HEK293T (cell line): ENCODE measurements around the gene OTUD3.

Experiments used
- CTCF ChIA-PET: fragments of 350-600 bp; formaldehyde crosslinking; extraction: SDS; loops from one replicate; lab custom pipeline; 2021; ENCODE audit warnings: antibody characterized with exemption, inconsistent platforms; lab: Yijun Ruan, JAX
- POLR2A ChIA-PET: fragments of 350-600 bp; formaldehyde crosslinking; extraction: SDS; loops from one replicate; lab custom pipeline; 2020; ENCODE audit warnings: antibody characterized with exemption, inconsistent platforms; lab: Yijun Ruan, JAX
- DNase-seq: peaks from one replicate; pipeline ENCODE4 v3.0.0; 2012; ENCODE audit warnings: mixed read lengths; ENCODE audit errors: extremely low spot score
- ARNT ChIP-seq: fragments of 450-650 bp; IDR thresholded peaks from 2 replicates; pipeline ENCODE4 v1.6.1; 2017; ENCODE audit warnings: mild to moderate bottlenecking
- BHLHE40 ChIP-seq: fragments of 450-650 bp; IDR thresholded peaks from 2 replicates; pipeline ENCODE4 v1.6.1; 2016; ENCODE audit warnings: mild to moderate bottlenecking, moderate library complexity, borderline replicate concordance
- CTBP1 ChIP-seq: fragments of 450-650 bp; IDR thresholded peaks from 2 replicates; pipeline ENCODE4 v1.6.1; 2016; ENCODE audit warnings: borderline replicate concordance
- ELF4 ChIP-seq: fragments of 450-650 bp; IDR thresholded peaks from 2 replicates; pipeline ENCODE4 v1.6.1; 2017; ENCODE audit warnings: antibody characterized with exemption
- FOXA1 ChIP-seq: fragments of 450-650 bp; IDR thresholded peaks from 2 replicates; pipeline ENCODE4 v1.6.1; 2016; ENCODE audit warnings: mild to moderate bottlenecking
- FOXK2 ChIP-seq: fragments of 450-650 bp; IDR thresholded peaks from 2 replicates; pipeline ENCODE4 v1.6.1; 2016; ENCODE audit warnings: mild to moderate bottlenecking
- FOXM1 ChIP-seq: fragments of 450-650 bp; IDR thresholded peaks from 2 replicates; pipeline ENCODE4 v1.6.1; 2017; ENCODE audit warnings: mild to moderate bottlenecking, borderline replicate concordance
- HDGF ChIP-seq: fragments of 450-650 bp; IDR thresholded peaks from 2 replicates; pipeline ENCODE4 v1.6.1; 2017; ENCODE audit warnings: antibody characterized with exemption, borderline replicate concordance
- L3MBTL2 ChIP-seq: fragments of 450-650 bp; conservative IDR thresholded peaks from 2 replicates; pipeline ENCODE4 v1.6.1; 2016; ENCODE audit warnings: mild to moderate bottlenecking
- LEF1 ChIP-seq: fragments of 450-650 bp; IDR thresholded peaks from 2 replicates; pipeline ENCODE4 v1.6.1; 2017; ENCODE audit warnings: mild to moderate bottlenecking, borderline replicate concordance
- NFRKB ChIP-seq: fragments of 450-650 bp; IDR thresholded peaks from 2 replicates; pipeline ENCODE4 v1.6.1; 2016; ENCODE audit warnings: mild to moderate bottlenecking, moderate library complexity
- PKNOX1 ChIP-seq: fragments of 450-650 bp; IDR thresholded peaks from 2 replicates; pipeline ENCODE4 v1.6.1; 2016
- SP1 ChIP-seq: fragments of 450-650 bp; IDR thresholded peaks from 2 replicates; pipeline ENCODE4 v1.6.1; 2017
- SUZ12 ChIP-seq: fragments of 450-650 bp; IDR thresholded peaks from 2 replicates; pipeline ENCODE4 v1.6.1; 2016; ENCODE audit warnings: mild to moderate bottlenecking
- TARDBP ChIP-seq: fragments of 450-650 bp; IDR thresholded peaks from 2 replicates; pipeline ENCODE4 v1.6.1; 2016
- ZNF384 ChIP-seq: fragments of 450-650 bp; IDR thresholded peaks from 2 replicates; pipeline ENCODE4 v1.6.1; 2016

OTUD3 gene

DNA sequence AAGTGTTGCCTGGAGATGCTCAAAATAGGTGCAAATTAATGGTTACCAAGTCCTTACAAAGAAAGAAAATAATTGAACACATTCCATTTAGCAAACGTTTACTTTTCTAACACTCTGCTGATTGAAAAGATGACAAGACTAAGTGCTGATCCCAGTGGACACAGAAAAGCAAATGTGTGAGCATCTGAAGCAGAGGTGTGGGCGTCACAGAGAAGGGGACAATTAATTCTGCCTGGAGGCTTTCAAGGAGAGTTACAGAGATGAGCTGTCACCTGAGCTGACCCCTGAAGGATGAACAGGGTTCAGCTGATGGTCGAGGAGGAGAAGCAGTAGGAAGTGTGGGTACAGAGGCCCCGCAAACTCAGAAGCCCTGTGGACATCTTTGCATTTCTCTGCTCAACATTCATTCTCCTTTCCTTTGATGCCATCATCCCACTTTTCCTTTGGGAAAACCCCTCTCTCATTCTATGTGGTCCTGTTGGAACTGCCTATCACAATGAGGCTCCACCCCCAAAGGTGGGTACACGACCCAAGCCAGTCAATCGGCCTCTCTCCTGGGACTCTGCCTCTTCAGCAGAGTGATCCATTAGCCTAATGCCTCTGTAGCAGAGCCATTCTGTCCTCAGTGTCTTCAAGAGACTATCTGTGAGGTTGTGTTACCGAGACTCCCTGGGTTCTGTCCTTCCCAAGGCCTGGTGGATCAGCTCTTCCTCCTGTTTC lies 58.5 kb downstream of the OTUD3 start:
- no peak for DNase-seq
- TF ChIP-seq ARNT, result no peak
- TF ChIP-seq L3MBTL2, result no peak
- no peak for TF ChIP-seq TARDBP
- no peak for TF ChIP-seq LEF1
- TF ChIP-seq HDGF, result no peak
- no peak for TF ChIP-seq ELF4
- POLR2A ChIA-PET, result no interaction called here
- CTCF ChIA-PET, result no interaction called here

GRCh38 chr1:19941206-19941568 lies 59.0 kb downstream of the OTUD3 start:
- ChIA-PET CTCF (interaction anchor here (0.6 kb wide), 1 partner anchor 8 kb away, joined by 4 read pairs; no protein-coding TSS in a partner anchor), POLR2A (no interaction called here)
- TF ChIP-seq ARNT (no peak), ZNF384 (no peak), PKNOX1 (no peak), FOXM1 (no peak)
- DNase-seq, result no peak

DNA sequence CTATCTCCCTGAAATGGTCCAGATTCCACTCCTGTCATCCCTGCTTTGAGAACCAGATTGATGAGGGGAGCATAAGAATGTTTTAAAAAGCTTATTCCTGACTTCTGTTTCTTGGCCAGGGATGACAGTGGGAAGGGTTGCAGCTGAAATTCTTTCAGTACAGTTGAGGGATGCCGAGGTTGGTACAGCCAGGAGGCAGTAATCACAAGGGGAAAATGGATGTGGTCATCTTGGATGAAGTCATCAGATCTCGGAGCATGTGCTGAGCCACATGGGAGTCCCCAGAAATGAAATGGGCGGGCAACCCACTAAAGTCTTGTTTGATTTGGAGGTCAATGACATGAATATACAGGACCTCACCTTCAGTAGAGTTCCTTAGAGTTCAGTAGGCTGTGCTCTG lies 59.9 kb downstream of the OTUD3 start:
- POLR2A ChIA-PET, result no interaction called here
- TF ChIP-seq ELF4 (no peak), PKNOX1 (no peak), HDGF (no peak), FOXA1 (no peak), FOXK2 (no peak), FOXM1 (no peak), L3MBTL2 (no peak), TARDBP (no peak), LEF1 (no peak), NFRKB (no peak), ARNT (no peak)
- CTCF ChIA-PET, result no interaction called here
- DNase-seq, result no peak

GRCh38 chr1:19942657-19943056 lies 60.5 kb downstream of the OTUD3 start:
- TF ChIP-seq NFRKB, result no peak
- no peak for TF ChIP-seq FOXA1
- no peak for TF ChIP-seq PKNOX1
- TF ChIP-seq SUZ12, result no peak
- TF ChIP-seq ZNF384, result no peak
- no peak for TF ChIP-seq HDGF
- TF ChIP-seq L3MBTL2, result no peak
- no peak for TF ChIP-seq LEF1
- no peak for TF ChIP-seq BHLHE40
- no peak for TF ChIP-seq ELF4
- no peak for TF ChIP-seq CTBP1
- no peak for TF ChIP-seq FOXM1
- TF ChIP-seq SP1, result no peak
- TF ChIP-seq FOXK2, result no peak
- TF ChIP-seq TARDBP, result no peak
- TF ChIP-seq ARNT, result no peak
- DNase-seq, result no peak
- ChIA-PET POLR2A (no interaction called here), CTCF (no interaction called here)

GRCh38 chr1:19945914-19946313 lies 63.7 kb downstream of the OTUD3 start:
- POLR2A ChIA-PET, result no interaction called here
- CTCF ChIA-PET, result no interaction called here
- TF ChIP-seq TARDBP (no peak), BHLHE40 (no peak), CTBP1 (no peak), FOXK2 (no peak), LEF1 (no peak)

GRCh38 chr1:19946331-19946751 lies 64.1 kb downstream of the OTUD3 start:
- CTCF ChIA-PET, result no interaction called here
- no peak for DNase-seq
- TF ChIP-seq CTBP1 (no peak), HDGF (no peak), ARNT (no peak)
- POLR2A ChIA-PET, result no interaction called here

More at GRCh38 chr1:19945914-19946313, 63.7 kb downstream of the OTUD3 start:
- no peak for DNase-seq

DNA sequence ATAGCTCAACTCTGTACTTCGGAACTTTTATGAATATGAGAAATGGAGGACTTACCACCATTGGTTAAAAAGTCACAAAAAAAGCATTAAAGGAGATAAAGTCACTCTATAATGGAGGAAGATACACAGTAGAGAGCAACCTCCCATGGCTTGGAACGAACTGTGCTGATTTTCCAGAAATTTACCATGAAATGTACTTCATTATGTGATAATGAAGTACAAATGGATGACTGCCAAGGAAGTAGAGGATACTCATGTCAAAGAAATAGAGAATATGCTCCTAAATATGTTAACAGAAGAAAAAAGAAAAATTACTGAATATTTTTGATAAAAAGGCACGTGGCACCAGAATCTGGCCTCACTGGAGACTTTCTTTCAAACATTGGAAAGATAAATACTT lies 64.8 kb downstream of the OTUD3 start:
- POLR2A ChIA-PET, result no interaction called here
- TF ChIP-seq FOXM1 (no peak), ARNT (no peak), SP1 (no peak), HDGF (no peak), ZNF384 (no peak), NFRKB (no peak), FOXA1 (no peak), ELF4 (no peak), BHLHE40 (no peak), CTBP1 (no peak), TARDBP (no peak), FOXK2 (no peak), PKNOX1 (no peak), LEF1 (no peak), L3MBTL2 (no peak), SUZ12 (no peak)
- no peak for DNase-seq
- CTCF ChIA-PET, result no interaction called here
